Stimulated activated CD8-positive, alpha-beta memory T cell treated with anti-CD3 and anti-CD28 coated beads, Interleukin-7, amount 100 ng/mL, for 48 hours (primary cell): ENCODE data around the gene ANKRD65.
"Not testable (repeated sequence)": the region's sequence is repeated elsewhere in the genome, so short reads cannot be mapped to it uniquely, and the experiment has no call there.

ENCODE experiments used
- DNase-seq, 2 donors: peaks; one replicate each; pipeline ENCODE4 v3.0.0-alpha.2; 2020; ENCODE audit warnings: low read depth in 1 of 2; ENCODE audit errors: extremely low read depth in 1 of 2

Gene ANKRD65

DNA sequence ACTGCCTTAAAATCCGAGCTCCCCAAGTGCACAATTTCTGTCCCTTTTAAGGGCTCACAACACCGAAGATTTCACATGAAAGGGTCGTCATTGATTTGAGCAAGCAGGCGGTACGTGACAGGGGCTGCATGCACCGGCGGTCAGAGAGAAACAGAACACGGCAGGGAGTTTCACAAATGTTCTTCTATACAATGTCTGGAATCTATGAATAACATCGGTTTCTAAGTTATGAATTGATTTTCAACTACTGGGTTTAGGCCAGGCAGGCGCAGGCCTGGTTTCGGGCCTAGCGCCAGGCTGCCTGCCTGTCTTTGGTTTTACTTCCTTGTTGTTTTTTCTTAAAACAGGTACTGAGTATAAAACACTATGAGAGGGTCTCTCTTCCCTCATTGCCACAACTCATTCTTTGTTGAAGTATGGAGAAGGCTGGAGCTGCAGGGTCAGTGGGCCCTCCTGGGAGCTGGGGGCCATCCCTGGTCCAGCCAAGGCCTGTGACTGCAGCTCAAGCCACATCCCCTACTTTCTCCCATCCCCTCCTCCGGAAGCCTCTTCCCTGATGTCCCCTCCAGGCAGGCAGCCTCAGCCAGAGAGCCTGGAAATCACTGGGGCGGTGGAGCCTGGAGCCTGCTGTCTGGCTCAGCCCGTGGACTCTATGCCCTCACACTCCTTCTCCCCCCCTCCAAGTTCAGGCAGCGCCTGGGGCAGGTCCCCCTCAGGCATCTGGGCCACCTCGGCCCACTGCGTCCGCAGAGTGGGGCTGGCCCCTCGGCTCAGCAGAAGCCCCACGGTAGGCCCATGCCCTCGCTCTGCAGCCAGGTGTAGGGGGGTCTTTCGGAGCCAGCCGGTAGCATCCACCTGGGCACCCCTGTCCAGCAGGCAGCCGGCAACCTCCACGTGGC, 2.4 kb downstream of the ANKRD65 start:
- no peak for DNase-seq

DNA sequence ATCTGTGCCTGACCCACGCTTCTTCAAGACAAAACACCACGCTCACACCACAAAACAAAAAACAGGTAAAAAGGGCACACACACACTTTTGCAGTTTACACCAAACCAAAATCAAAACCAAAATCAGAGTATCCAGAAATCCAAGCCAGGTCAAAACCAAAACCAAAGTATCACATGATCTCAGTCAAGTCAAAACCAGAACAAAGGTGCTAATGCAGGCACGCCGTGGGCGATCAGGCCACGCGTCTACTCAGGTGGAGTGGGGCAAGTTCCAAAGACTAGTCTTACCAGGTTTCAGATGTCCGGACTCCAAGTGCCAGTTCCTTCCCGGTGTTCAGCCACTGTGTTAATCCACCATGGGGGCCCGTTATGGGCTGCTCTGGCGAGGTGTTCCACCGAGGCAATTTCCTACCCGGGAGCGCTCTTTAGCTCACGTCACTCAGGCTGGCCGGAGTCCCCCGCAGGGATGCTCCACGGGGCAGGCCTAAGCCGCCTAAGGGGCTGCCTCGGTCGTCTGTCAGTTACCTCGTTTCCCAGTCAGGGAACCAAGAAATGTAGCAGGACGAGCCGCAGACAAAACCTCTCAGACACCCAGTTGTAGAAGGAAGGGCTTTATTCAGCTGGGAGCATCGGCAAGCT, 3.1 kb downstream of the ANKRD65 start:
- DNase-seq = not testable (repeated sequence)

DNA sequence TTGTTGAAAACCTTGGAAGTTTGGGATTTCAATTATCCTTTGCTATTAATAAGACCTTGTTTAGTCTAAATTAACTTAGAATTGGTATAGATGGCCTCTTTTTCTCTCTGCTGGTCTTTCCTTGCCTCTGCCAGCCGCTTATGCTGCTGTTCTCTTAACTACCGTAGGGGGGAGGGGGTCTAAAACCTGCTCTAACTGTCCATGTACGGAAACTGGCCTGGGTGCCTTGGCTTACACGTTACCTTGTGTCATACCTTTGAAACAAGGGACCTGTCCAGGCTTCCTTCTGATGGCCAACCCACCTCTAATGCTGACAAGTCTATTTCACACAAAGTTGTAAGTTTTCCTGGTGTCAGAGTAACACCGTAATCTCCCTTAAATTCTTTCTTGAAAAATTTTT, 3.7 kb downstream of the ANKRD65 start:
- DNase-seq = not testable (repeated sequence)

DNA sequence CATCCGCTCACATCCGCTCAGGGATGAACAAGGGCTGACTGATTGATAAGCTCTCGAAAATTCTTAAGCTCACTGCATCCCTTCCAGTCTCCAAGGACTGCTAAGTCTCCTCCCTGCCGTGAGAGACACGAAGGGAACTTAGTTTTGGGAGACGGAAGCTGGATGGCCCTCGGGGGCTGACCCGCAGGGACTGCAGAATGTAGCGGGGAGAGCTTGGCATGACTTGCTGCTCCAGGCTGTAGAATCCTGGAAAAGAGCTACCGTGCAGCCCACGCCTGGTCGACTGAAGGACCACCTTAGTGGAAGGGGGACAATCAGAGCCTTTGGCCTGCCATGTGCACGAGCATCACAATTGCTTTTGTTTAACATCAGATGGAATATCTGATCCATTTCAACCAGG, 5.3 kb downstream of the ANKRD65 start:
- no peak for DNase-seq

DNA sequence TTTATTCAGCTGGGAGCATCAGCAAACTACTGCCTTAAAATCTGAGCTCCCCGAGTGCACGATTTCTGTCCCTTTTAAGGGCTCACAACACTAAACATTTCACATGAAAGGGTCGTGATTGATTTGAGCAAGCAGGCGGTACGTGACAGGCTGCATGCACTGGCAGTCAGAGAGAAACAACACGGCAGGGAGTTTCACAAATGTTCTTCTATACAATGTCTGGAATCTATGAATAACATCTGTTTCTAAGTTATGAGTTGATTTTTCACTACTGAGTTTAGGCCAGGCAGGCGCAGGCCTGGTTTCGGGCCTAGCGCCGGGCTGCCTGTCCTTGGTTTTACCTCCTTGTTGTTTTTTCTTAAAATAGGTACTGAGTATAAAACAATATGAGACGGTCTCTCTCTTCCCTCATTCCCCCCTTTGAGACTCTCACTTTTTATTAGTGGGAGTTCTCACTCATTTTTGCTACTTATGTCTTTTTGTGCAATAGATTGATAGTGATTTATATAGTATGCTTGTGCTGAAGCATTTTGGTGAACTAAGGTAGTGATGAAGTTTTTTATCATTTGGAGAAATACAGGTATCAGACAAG, 8.7 kb downstream of the ANKRD65 start:
- DNase-seq = not testable (repeated sequence)

DNA sequence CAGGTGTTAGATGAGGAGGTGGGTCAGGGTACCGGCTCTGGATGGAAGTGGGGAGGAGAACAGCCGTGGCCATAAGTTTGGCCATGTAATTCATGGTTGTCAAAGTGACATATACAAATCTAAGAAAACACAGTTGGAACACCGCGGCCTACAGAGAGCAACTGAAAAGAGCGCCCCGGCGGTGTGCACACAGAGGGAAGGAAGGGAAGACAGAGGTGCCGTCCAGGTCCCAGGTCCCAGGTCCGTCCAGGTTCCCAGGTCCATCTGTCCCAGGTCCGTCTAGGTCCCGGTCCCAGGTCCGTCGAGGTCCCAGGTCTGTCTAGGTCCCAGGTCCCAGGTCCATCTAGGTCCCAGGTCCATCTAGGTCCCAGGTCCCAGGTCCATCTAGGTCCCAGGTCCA, 9.4 kb downstream of the ANKRD65 start:
- no peak for DNase-seq

DNA sequence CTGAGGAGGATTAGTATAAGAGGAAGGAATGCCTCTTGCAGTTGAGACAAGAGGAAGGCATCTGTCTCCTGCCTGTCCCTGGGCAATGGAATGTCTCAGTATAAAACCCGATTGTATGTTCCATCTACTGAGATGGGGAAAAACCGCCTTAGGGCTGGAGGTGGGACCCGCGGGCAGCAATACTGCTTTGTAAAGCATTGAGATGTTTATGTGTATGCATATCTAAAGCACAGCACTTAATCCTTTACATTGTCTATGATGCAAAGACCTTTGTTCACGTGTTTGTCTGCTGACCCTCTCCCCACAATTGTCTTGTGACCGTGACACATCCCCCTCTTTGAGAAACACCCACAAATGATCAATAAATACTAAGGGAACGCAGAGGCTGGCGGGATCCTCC, 10.8 kb downstream of the ANKRD65 start:
- DNase-seq = not testable (repeated sequence)

DNA sequence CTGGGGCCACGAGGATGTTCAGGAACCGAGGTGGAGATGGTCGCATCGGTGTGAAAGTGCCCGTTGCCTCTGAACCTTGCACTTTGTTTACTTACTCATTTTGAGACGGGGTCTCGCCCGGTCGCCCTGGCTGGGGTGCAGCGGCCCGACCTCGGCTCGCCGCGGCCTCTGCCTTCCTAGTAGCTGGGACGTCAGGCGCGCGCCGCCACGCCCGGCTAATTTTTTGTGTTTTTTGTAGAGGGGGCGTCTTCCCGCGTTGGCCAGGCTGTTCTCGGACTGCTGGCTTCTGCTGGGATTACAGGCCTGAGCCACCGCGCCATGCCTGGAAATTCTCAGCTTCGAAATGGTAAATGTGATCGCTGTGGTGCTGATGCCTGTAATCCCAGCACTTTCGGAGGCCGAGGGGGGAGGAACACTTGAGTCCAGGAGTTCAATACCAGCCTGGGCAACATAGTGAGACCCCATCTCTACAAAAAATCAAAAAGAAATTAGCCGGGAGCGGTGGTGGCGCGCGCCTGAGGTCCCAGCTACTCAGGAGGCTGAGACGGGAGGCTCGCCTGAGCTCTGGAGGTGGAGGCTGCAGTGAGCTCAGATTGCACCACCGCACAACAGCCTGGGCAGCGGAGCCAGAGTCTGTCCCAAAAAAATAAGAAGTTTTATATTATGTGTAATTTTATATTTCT, 13.3 kb downstream of the ANKRD65 start:
- no peak for DNase-seq

DNA sequence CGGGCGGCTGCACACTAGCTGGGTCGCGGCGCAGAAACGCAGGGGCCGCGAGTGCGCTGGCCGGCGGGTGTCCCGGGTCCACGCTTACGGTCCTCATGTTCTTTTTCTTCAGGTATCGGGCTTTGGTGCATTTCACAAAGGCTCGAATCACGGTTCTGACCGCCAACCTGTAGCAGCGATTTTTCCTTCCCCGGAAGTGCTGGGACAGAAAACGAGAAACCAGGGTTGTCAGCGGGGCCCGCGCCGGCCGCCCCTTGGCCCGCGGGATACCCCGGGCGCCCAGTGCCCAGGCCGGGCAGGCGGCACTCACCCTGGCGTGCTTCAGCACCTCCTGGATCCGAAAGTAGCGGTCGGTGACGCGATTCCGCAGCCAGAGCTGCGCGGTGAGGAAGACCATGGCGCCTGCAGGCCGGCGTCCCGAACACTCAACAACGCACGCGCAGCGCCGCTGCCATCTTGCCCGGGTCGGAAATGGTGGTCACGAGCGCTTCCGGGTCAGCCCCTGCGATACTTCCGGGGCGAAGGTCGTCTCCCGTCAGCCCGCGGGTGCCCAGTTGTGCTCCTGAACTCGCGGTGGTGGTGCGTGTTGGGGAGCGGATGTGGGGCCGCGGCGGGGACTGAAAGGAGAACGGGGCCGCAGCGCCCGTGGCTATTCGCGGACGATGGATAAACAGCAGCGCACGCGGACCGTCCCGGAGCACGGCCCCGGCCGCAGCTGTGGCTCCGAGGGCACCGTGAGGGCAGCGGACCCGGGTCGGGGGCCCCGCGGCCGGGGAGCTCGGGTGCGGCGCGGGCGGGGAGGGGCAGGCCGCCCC, 14.0 kb downstream of the ANKRD65 start, which contains the start of gene MRPL20:
TSS of gene MRPL20 (minus strand) at position 473 of the 815 bp plus-strand sequence. CDS start at position 397, 76 bp downstream.
- DNase-seq = peak; percentile 90 to 93

DNA sequence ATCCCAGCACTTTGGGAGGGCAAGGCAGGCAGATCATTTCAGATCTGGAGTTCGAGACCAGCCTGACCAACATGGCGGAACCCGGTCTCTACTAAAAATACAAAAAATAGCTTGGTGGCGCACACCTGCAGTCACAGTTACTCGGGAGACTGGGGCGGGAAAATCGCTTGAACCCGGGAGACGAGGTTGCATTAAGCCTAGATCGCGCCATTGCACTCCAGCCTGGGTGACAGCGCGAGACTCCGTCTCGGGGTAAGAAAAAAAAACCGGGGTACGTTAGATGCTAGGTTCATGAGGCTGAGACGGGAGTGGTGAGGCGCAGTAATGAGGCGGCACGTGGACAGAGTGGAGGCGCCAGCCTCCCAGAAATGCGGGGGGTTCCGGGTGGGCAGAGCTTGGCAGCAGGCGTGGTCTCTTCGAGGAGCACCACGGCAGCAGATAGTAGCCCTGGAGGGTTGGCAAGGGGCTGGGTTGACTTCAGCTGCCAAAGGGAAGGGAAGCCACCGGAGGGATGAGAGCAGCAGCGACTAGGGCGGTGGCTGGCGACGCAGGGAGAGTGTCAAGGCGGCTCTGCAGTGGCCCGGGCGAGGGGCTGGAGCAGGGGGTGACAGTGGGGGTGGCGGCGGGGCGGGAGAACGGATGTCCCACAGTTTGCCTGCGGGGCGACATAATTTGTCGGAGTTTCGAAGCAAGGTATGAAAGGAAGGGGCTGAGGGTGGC, 14.8 kb downstream of the ANKRD65 start:
- no peak for DNase-seq

DNA sequence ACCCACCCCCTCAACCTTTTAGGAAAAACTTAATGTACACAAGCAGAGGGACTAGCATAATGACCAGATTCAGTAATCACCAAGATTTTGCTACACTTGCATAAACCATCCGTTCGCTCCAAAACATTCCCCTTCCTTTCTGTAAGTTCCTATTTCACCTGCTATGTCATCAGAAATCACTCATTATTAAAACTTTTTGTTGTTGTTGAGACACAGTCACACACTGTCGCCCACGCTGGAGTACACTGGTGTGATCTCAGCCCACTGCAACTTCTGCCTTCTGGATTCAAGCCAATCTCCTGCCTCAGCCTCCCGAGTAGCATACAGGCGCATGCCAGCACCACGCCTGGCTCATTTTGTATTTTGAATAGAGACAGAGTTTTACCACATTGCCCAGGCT, 17.4 kb downstream of the ANKRD65 start:
- no peak for DNase-seq

DNA sequence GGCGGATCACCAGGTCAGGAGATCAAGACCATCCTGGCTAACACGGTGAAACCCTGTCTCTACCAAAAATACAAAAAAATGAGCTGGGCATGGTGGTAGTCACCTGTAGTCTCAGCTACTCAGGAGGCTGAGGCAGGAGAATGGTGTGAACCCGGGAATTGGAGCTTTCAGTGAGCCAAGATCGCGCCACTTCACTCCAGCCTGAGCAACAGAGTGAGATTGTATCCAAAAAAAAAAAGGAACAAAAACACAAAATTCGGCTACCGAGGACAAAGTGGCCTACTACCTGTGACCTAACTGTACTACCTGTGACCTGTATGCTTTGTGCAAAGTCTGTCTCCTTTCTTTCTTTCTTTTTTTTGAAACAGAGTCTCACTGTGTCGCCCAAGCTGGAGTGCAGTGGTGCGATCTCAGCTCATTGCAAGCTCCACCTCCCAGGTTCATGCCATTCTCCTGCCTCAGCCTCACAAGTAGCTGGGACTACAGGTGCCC, 18.1 kb downstream of the ANKRD65 start:
- DNase-seq = not testable (repeated sequence)

DNA sequence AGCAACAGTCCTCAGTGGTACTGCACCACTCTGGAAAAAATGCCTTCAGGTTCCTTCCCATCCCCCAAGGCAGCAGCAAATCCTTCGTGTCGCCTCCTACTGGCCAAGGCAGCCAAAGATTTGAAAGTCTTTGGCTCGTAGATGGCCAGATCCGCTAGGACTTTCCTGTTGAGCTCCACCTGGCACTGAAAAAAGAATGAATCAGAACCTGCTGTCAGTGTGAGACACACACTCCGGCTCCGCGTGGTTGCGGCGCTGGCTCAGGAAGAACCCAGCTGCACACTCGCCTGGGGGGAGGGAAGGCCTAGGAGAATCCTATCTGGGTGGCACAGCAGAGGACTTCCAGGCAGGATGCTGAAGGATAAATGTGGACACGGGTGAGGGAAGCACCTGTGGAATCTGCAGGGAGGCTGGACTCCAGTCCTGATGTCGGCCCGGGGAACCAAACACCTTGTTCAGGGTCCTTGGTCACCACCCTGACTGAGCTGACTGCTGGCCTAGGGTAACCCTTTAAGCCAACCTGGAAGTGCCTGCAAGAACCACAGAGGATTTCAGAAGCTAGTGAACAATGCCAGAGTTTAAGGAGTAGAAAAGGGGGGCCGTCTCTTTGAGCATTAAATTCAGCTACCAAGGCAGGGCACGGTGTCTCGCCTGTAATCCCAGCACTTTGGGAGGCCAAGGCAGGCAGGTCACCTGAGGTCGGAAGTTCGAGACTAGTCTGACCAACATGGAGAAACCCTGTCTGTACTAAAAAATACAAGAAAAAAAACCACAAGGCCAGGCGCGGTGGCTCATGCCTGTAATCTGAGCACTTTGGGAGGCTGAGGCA, 18.8 kb downstream of the ANKRD65 start:
- no peak for DNase-seq

DNA sequence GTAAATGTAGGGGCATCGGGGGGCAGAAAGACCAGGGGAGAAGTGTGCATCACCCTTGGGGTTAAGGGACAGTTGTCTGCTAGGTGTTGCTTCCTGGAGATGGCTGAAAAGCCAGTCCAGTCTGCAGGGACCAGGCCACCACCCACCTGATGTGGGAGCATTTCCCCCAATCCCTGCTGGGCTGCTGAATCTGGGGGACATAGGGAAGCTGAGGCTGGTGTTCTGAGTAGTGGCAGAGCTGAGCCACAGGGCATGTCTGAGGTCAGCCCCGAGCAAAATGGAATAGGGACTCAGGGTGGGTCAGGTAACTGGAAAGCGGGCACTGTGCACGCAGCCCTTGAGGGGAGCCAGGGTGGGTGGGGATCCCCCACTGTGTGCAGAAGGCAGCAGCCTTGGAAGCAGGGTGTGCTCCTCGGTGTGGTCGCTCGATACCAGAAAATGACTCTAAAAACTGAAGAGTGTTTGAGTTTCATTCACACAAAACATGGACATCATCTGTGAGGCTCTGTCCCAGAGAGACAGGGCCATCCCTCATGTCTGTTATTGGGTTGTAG, 19.5 kb downstream of the ANKRD65 start:
- DNase-seq = no peak

DNA sequence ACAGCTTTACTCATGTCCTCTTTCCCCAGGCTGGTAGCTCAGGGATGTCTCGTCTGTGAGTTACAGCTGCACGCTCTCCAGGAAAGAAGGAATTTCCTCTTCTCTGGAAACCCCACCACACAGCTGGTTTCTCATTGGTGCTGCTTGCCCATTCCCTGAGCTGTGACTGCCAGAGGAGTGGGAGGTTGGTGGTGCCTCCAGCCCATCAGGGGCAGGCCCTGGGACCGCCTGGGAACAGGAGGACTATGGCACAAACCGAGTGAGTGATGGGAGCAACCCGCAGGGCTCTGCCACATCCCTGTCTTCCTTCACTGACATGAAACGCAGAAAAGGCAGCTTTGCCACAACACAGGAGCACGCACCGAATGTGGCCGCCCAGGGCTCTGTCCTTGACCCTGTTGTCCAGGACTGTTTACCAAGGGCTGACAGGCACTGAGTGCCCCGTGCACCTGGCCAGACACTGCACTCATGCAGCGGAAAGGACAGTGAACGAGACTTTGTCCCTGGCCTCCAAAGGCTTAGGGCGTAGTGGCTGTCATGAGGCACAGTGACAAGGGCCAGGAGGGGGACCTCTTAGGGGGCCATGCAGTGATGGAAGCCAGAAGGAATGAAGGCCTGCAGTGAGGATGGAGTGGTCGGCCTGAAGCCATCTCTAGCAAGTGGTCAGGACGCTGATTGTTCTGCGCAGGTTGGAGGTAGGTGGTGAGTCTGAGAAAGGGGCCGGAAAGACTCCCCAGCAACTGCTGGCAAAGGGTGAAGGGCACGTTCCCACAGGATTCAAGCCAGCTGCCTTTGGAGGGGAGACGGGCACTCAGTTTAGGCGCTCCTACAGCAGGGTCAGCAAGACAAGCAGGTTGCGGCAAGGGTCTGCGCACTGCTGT, 20.3 kb downstream of the ANKRD65 start:
- no peak for DNase-seq

DNA sequence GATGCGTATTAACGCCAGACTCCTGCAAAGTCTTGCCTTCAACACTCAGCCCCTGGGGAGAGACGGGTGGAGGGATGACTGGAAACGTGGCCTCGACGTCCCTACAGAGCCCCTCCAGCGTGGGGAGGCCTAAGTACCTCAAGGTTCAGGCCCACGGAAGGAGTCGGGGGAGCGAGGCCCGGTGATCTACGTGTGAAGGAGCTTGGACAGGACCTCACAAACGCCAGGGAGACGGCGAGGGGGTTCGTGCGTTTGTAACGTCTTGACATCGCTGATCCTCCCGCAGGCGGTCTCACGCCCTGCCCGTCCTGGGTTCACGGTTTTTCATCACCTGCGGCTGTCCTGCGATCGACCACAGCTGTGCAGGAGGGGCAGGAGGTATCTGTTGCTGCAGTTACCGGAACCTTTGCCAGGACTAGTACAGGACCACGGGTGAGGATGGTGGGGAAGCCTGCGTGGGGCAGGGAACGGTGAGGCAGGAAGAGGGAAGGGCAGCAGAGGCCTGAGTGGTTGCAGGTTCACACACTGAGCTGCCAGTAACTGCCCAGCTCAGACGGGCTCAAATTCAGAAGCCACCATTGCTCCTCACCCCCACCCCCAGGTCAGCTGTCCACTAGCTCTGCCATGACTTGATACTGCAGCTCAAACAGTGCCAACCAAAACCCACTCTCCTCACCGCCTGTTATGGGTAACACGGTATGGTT, 21.1 kb downstream of the ANKRD65 start:
- no peak for DNase-seq
